GM12864 (cell line): ENCODE data around the gene LRSAM1.
"Not testable (repeated sequence)": the region's sequence is repeated elsewhere in the genome, so short reads cannot be mapped to it uniquely, and the experiment has no call there.

ENCODE experiments used
- DNase-seq: peaks from one replicate; pipeline ENCODE4 v3.0.0-alpha.2; 2011; ENCODE audit warnings: low read depth
- H3K4me3 ChIP-seq: 2 replicates; pipeline ENCODE4 v1.5.1; 2011; ENCODE audit warnings: mild to moderate bottlenecking, low read depth, low read length, control low read depth
- TF ChIP-seq, protein P1 (sequence below): IDR thresholded peaks from 2 replicates; pipeline ENCODE4 v1.5.1; 2011; ENCODE audit warnings: low read depth, mild to moderate bottlenecking, moderate library complexity, low read length, control low read depth, inconsistent platforms; ENCODE audit errors: missing control alignments

The LRSAM1 gene

DNA sequence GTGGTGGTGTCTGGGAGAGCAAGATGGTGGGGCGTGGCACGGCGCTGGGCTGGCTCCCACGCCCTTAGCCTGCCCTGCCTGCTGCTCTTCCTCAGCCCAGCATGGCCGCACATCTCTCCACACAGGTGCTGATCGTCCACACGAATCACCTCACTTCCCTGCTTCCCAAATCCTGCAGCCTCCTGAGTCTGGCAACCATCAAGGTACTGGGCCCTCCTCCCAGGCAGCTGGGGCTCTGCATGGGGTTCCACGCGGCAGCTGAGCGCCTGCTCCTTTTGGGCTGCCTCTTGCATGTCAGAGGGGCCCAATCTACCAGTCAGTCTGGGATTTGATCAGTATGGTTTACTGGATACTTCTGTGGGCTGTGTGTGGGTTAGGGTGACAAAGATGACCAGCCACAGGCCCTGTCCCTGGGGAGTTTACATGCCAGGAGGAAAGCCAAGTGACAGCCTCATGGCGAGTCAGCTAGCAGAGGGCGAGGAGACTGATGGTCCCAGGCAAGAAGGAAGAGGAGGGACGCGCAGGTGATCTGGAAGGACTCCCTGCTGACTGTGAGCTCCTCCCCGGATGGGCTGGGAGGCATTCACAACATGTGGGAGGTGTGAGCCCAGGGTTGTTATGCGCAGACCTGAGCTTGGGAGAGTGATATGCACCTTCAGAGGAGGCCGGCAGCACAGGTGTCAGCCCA, 6.0 kb downstream of the LRSAM1 start:
- TF ChIP-seq, protein P1, sequence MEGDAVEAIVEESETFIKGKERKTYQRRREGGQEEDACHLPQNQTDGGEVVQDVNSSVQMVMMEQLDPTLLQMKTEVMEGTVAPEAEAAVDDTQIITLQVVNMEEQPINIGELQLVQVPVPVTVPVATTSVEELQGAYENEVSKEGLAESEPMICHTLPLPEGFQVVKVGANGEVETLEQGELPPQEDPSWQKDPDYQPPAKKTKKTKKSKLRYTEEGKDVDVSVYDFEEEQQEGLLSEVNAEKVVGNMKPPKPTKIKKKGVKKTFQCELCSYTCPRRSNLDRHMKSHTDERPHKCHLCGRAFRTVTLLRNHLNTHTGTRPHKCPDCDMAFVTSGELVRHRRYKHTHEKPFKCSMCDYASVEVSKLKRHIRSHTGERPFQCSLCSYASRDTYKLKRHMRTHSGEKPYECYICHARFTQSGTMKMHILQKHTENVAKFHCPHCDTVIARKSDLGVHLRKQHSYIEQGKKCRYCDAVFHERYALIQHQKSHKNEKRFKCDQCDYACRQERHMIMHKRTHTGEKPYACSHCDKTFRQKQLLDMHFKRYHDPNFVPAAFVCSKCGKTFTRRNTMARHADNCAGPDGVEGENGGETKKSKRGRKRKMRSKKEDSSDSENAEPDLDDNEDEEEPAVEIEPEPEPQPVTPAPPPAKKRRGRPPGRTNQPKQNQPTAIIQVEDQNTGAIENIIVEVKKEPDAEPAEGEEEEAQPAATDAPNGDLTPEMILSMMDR, result no peak
- no peak for DNase-seq
- H3K4me3 ChIP-seq, result no peak overlapping the region

DNA sequence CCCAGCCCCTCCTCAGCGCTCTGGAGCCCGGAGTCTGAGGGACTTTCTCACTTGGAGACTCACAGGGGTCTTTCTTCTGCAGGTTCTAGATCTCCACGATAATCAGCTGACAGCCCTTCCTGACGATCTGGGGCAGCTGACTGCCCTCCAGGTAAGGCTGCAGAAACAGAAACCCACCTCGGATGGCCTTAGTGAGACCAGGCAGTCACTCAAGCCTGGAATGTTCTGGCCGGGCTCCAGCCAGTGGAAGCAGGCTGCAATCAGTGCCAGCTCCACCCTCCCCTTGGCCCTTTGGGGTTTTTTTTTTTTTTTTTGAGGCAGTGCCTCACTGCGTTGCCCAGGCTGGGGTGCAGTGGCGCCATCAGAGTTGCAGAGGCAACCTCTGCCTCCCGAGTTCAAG, 7.6 kb downstream of the LRSAM1 start:
- TF ChIP-seq, protein P1, result no peak
- no peak overlapping the region for H3K4me3 ChIP-seq
- no peak for DNase-seq

- DNase-seq, result no peak
- TF ChIP-seq, protein P1, result no peak
Observed at GRCh38 chr9:127463382-127463781, 12.1 kb downstream of the LRSAM1 start.

DNA sequence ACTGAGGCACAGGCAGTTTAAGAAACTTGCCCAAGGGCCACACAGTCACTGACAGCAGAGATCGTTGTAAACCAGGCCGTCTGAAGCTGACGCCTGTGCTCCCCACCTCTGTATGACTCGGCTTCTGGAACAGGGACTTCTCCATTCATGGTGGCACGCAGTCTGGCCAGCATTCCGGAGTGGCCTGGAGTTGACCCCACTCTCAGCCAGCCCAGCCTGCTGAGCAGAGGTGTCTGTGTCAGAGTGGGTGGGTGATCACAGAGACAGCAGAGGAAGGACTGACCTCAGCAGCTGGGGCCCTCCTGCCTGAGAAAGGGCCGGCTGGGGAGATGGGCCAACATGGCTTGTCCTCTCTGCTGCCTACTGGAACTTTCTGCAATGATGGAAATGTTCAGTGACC, 12.6 kb downstream of the LRSAM1 start:
- no peak overlapping the region for H3K4me3 ChIP-seq
- TF ChIP-seq, protein P1, result no peak
- no peak for DNase-seq

More at GRCh38 chr9:127463382-127463781, 12.1 kb downstream of the LRSAM1 start:
- no peak overlapping the region for H3K4me3 ChIP-seq

DNA sequence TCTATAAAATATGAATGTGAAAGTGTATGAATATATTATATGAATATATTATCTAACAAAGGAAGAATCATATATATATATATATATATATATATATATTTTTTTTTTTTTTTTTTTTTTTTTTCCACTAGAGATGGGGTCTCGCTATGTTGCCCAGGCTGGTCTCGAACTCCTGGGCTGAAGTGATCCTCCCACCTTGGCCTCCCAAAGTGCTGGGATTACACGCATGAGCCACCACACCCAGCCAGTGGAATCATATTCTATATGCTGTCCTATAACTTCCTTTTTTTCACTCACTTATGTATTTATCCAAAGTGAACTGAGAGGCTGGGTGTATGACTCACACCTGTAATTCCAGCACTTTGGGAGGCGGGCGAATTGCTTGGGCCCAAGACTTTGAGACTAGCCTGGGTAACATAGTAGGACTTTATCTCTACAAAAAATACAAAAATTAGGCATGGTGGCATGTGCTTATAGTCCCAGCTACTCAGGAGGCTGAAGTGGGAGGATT, 15.2 kb downstream of the LRSAM1 start:
- not testable (repeated sequence) for H3K4me3 ChIP-seq, DNase-seq

DNA sequence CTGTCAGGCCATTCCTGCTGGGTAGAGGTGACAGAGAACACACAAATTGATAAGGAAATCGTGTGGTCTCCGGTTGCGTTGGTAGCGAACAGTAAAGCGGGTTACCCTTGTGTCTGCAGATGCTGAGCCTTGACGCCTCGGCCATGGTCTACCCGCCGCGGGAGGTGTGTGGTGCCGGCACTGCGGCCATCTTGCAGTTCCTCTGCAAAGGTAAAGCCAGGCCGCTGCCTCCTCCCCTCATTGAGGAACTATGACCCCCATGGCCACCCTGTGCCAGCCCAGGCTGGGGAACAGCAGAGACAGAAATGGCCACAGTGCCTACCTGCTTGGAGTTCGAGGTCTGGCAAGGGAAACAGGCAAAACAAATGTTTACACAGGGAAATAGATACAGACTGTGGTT, 16.3 kb downstream of the LRSAM1 start:
- no peak for DNase-seq
- H3K4me3 ChIP-seq, result no peak overlapping the region

GRCh38 chr9:127470662-127471061, 19.4 kb downstream of the LRSAM1 start:
- H3K4me3 ChIP-seq, result no peak overlapping the region
- TF ChIP-seq, protein P1, result no peak
- DNase-seq, result no peak

More for the DNA sequence above, 16.3 kb downstream of the LRSAM1 start:
- TF ChIP-seq, protein P1, result no peak
